ENCODE measurements around the gene GRAMD1A. TPM values are rescaled to one million over a fixed set of nuclear protein-coding genes. Genes with fewer than 3 reads are reported as not detected.

The GRAMD1A gene
- total and polyA plus RNA-seq, 9 donors = 44.5 to 93.7 (median 71.6) TPM

GRCh38 chr19:35041548-35042055 is 41.5 kb downstream of the GRAMD1A start, which contains the start of gene HPN:
Gene HPN (plus strand): TSS chr19:35041721. CDS start chr19:35042507, 786 bp downstream.
- no peak within 1 kb of the TSS for H3K4me3 ChIP-seq
- WGBS, 3 donors = 69 to 79% (median 74%) methylated on average over 17 to 19 of the region's 19 CpGs
- H3K9me3 ChIP-seq = no peaks in the 10 kb centered on the region

GRCh38 chr19:35042056-35042730 is 42.1 kb downstream of the GRAMD1A start:
- 50 to 57% (median 57%) methylated on average over 14 of the region's 14 CpGs for WGBS, 3 donors
- peak in 3 of 5 donors; percentile 35 to 68 (median 56) for DNase-seq
- peak overlapping the region; percentile 33 to 82 for H3K27ac ChIP-seq
- H3K27me3 ChIP-seq = no peaks in the 10 kb centered on the region
- intact Hi-C loops (cut with DNase I) = no loop called here
- no peak for TF ChIP-seq EP300 (IDR thresholded peaks at IDR 0.05)
- TF ChIP-seq POLR2A (IDR thresholded peaks at IDR 0.05) = no peak
- TF ChIP-seq CTCF (IDR thresholded peaks at IDR 0.05) = no peak
- no peaks in the 10 kb centered on the region for H3K9me3 ChIP-seq
- peaks cover 18% of the 10 kb centered on the region for H3K4me1 ChIP-seq (ENCODE audit: insufficient read depth)
- no peak overlapping the region for H3K4me3 ChIP-seq
- H3K36me3 ChIP-seq = no peaks in the 10 kb centered on the region

More at GRCh38 chr19:35041548-35042055, 41.5 kb downstream of the GRAMD1A start, which contains the start of gene HPN:
- no peaks in the 10 kb centered on the region for H3K27me3 ChIP-seq
- no peaks in the 10 kb centered on the region for H3K36me3 ChIP-seq
- intact Hi-C loops (cut with DNase I) = no loop called here
- peak within 1 kb of the TSS; percentile 33 to 82 for H3K27ac ChIP-seq
- TF ChIP-seq POLR2A (IDR thresholded peaks at IDR 0.05) (no peak), CTCF (IDR thresholded peaks at IDR 0.05) (no peak), EP300 (IDR thresholded peaks at IDR 0.05) (no peak)
- H3K4me1 ChIP-seq (ENCODE audit: insufficient read depth) = peaks cover 18% of the 10 kb centered on the region
- peak in 1 of 5 donors; percentile 61 for DNase-seq

- Histone ChIP-seq H3K27me3 (no peaks in the 10 kb centered on the region), H3K36me3 (no peaks in the 10 kb centered on the region), H3K4me3 (no peak overlapping the region), H3K9me3 (no peaks in the 10 kb centered on the region), H3K27ac (no peak overlapping the region), H3K4me1 (ENCODE audit: insufficient read depth) (peaks cover 18% of the 10 kb centered on the region)
- DNase-seq = no peak
- TF ChIP-seq CTCF (IDR thresholded peaks at IDR 0.05) (no peak), EP300 (IDR thresholded peaks at IDR 0.05) (no peak), POLR2A (IDR thresholded peaks at IDR 0.05) (no peak)
- 84 to 91% (median 86%) methylated on average over 14 of the region's 14 CpGs for WGBS, 3 donors
- intact Hi-C loops (cut with DNase I) = no loop called here
Observed at GRCh38 chr19:35042954-35043604, 43.0 kb downstream of the GRAMD1A start.

GRCh38 chr19:35043906-35044305 is 43.8 kb downstream of the GRAMD1A start:
- no peaks in the 10 kb centered on the region for H3K36me3 ChIP-seq
- 79 to 88% (median 82%) methylated on average over 14 of the region's 14 CpGs for whole genome bisulfite sequencing, 3 donors
- DNase-seq = peak in 1 of 5 donors; percentile 14
- peaks cover 18% of the 10 kb centered on the region for H3K4me1 ChIP-seq (ENCODE audit: insufficient read depth)
- H3K9me3 ChIP-seq = no peaks in the 10 kb centered on the region
- no peak overlapping the region for H3K4me3 ChIP-seq
- no peak for TF ChIP-seq POLR2A (IDR thresholded peaks at IDR 0.05)
- no peak overlapping the region for H3K27ac ChIP-seq
- intact Hi-C loops (cut with DNase I) = no loop called here
- H3K27me3 ChIP-seq = no peaks in the 10 kb centered on the region
